IMR-90 (cell line): ENCODE measurements around the gene RPTOR. TPM values are rescaled to one million over a fixed set of nuclear protein-coding genes. Genes with fewer than 3 reads are reported as not detected.

ENCODE experiments used
- ATAC-seq: fragments of 200-7000 bp; cut with Tn5 transposase; 2 replicates; pipeline ENCODE4 v1.9.1; 2020; ENCODE audit warnings: low read depth, mild to moderate bottlenecking, moderate library complexity
- BruUV-seq: library from RNA; stranded (reverse); fragments of 400-500 nt; replicated peaks from 2 replicates; lab custom pipeline; 2021; lab: Mats Ljungman, UMichigan
- CTCF ChIA-PET: fragments of 300-600 bp; formaldehyde crosslinking; extraction: SDS; loops from one replicate; lab custom pipeline; 2021; ENCODE audit warnings: antibody characterized with exemption; lab: Yijun Ruan, JAX
- POLR2A ChIA-PET: fragments of 300-600 bp; sonication (Branson Sonifier 250); formaldehyde crosslinking; loops from one replicate; lab custom pipeline; 2022; ENCODE audit warnings: antibody characterized with exemption; ENCODE audit not compliant: unreplicated experiment; lab: Charles Lee
- DNase-seq: peaks from one replicate; pipeline ENCODE4 v3.0.0; 2013
- H2AFZ ChIP-seq: replicated peaks from 2 replicates; pipeline ENCODE3; 2013; ENCODE audit warnings: low read length, mild to moderate bottlenecking; ENCODE audit not compliant: poor library complexity
- H2AK5ac ChIP-seq: 2 replicates; pipeline ENCODE4 v1.6.1; 2013; ENCODE audit warnings: low read depth, low read length, inconsistent platforms
- H2AK9ac ChIP-seq: replicated peaks from 2 replicates; pipeline ENCODE3; 2013; ENCODE audit warnings: mild to moderate bottlenecking, low read depth, low read length, moderate library complexity; ENCODE audit not compliant: poor library complexity
- H2BK120ac ChIP-seq: 2 replicates; pipeline ENCODE4 v1.6.1; 2013; ENCODE audit warnings: low read depth, low read length, inconsistent platforms
- H2BK15ac ChIP-seq: 3 replicates; pipeline ENCODE4 v1.6.1; 2013; ENCODE audit warnings: low read depth, low read length, inconsistent platforms
- H2BK20ac ChIP-seq: 2 replicates; pipeline ENCODE4 v1.6.1; 2013; ENCODE audit warnings: low read depth, mild to moderate bottlenecking, inconsistent platforms, low read length, moderate library complexity
- H2BK5ac ChIP-seq: 2 replicates; pipeline ENCODE4 v1.6.1; 2013; ENCODE audit warnings: mild to moderate bottlenecking, low read depth, low read length, inconsistent platforms; ENCODE audit not compliant: poor library complexity, severe bottlenecking
- H3K14ac ChIP-seq: replicated peaks from 2 replicates; pipeline ENCODE4 v1.6.1; 2013; ENCODE audit warnings: low read depth, low read length, inconsistent platforms
- H3K18ac ChIP-seq: 2 replicates; pipeline ENCODE4 v1.6.1; 2013; ENCODE audit warnings: low read depth, low read length, control low read depth
- H3K23ac ChIP-seq: 2 replicates; pipeline ENCODE4 v1.6.1; 2013; ENCODE audit warnings: low read depth, low read length, inconsistent platforms
- H3K27ac ChIP-seq: 2 replicates; pipeline ENCODE4 v1.5.1; 2013; ENCODE audit warnings: mild to moderate bottlenecking, control low read depth, low read length; ENCODE audit not compliant: insufficient read depth
- H3K27me3 ChIP-seq: 2 replicates; pipeline ENCODE4 v1.6.1; 2013; ENCODE audit warnings: low read length; ENCODE audit not compliant: control insufficient read depth, insufficient read depth
- H3K36me3 ChIP-seq: 2 replicates; pipeline ENCODE4 v1.6.1; 2013; ENCODE audit warnings: low read length, mixed read lengths; ENCODE audit not compliant: control insufficient read depth, insufficient read depth
- H3K4ac ChIP-seq: 2 replicates; pipeline ENCODE4 v1.6.1; 2013; ENCODE audit warnings: low read depth, low read length, inconsistent platforms
- H3K4me1 ChIP-seq: 2 replicates; pipeline ENCODE4 v1.6.1; 2013; ENCODE audit warnings: low read length, mixed read lengths; ENCODE audit not compliant: control insufficient read depth, insufficient read depth
- H3K4me2 ChIP-seq: 2 replicates; pipeline ENCODE4 v1.6.1; 2013; ENCODE audit warnings: low read depth, mild to moderate bottlenecking, control low read depth, low read length, moderate library complexity
- H3K4me3 ChIP-seq: 2 replicates; pipeline ENCODE4 v1.5.1; 2013; ENCODE audit warnings: low read depth, mild to moderate bottlenecking, control low read depth, low read length, moderate library complexity; ENCODE audit not compliant: insufficient read depth
- H3K56ac ChIP-seq: 2 replicates; pipeline ENCODE4 v1.6.1; 2013; ENCODE audit warnings: low read length, inconsistent platforms; ENCODE audit not compliant: insufficient read depth; ENCODE audit errors: extremely low read depth
- H3K79me1 ChIP-seq, 2 experiments: 2 replicates each; pipeline ENCODE4 v1.6.1; 2013; ENCODE audit warnings: low read length in 2 of 2, inconsistent platforms in 1 of 2, low read depth in 1 of 2
- H3K9ac ChIP-seq: 2 replicates; pipeline ENCODE4 v1.6.1; 2013; ENCODE audit warnings: low read depth, low read length, control low read depth
- H3K9me1 ChIP-seq: 2 replicates; pipeline ENCODE4 v1.6.1; 2013; ENCODE audit warnings: low read length, inconsistent platforms; ENCODE audit not compliant: insufficient read depth
- H3K9me3 ChIP-seq: 2 replicates; pipeline ENCODE4 v1.6.1; 2013; ENCODE audit warnings: low read length; ENCODE audit not compliant: control insufficient read depth, insufficient read depth
- H4K20me1 ChIP-seq: 2 replicates; pipeline ENCODE4 v1.6.1; 2013; ENCODE audit warnings: low read length, inconsistent platforms; ENCODE audit not compliant: insufficient read depth
- H4K5ac ChIP-seq: 2 replicates; pipeline ENCODE4 v1.6.1; 2013; ENCODE audit warnings: mild to moderate bottlenecking, low read depth, low read length, control low read depth
- H4K8ac ChIP-seq, 2 experiments: 2 replicates each; pipeline ENCODE4 v1.6.1; 2013; ENCODE audit warnings: low read depth in 2 of 2, low read length in 2 of 2, control low read depth in 1 of 2, inconsistent platforms in 1 of 2
- H4K91ac ChIP-seq: 2 replicates; pipeline ENCODE4 v1.6.1; 2013; ENCODE audit warnings: low read depth, low read length, inconsistent platforms; ENCODE audit not compliant: insufficient read depth
- BHLHE40 ChIP-seq: fragments of 150-350 bp; IDR thresholded peaks from 2 replicates; pipeline ENCODE4 v1.6.1; 2016; ENCODE audit warnings: mild to moderate bottlenecking, low read depth, low read length
- CEBPB ChIP-seq: IDR thresholded peaks from 2 replicates; pipeline ENCODE4 v1.6.1; 2012; ENCODE audit warnings: low read depth, low read length, improper control_type of control experiment
- CHD1 ChIP-seq: IDR thresholded peaks from 2 replicates; pipeline ENCODE4 v1.6.1; 2012; ENCODE audit warnings: low read depth, low read length, improper control_type of control experiment
- MAZ ChIP-seq: IDR thresholded peaks from 2 replicates; pipeline ENCODE4 v1.6.1; 2012; ENCODE audit warnings: low read depth, mild to moderate bottlenecking, low read length, improper control_type of control experiment, moderate library complexity, borderline replicate concordance
- RAD21 ChIP-seq: IDR thresholded peaks from 2 replicates; pipeline ENCODE4 v1.6.1; 2012; ENCODE audit warnings: low read length, improper control_type of control experiment
- RCOR1 ChIP-seq: IDR thresholded peaks from 2 replicates; pipeline ENCODE4 v1.6.1; 2012; ENCODE audit warnings: mild to moderate bottlenecking, low read length, improper control_type of control experiment; ENCODE audit not compliant: insufficient replicate concordance
- RFX5 ChIP-seq: IDR thresholded peaks from 2 replicates; pipeline ENCODE4 v1.8.0; 2012; ENCODE audit warnings: low read depth, mild to moderate bottlenecking, low read length, moderate library complexity
- SMC3 ChIP-seq: fragments of 150-350 bp; IDR thresholded peaks from 2 replicates; pipeline ENCODE4 v1.6.1; 2016; ENCODE audit warnings: low read depth, mild to moderate bottlenecking, antibody characterized with exemption, low read length, moderate library complexity
- WGBS, 2 experiments: methylation state at CpG; one replicate each; pipeline versions ENCODE4 v1.1.5 to v1.1.7; 2013; ENCODE audit warnings: missing lambda C conversion rate in 2 of 2; ENCODE audit not compliant: insufficient read length in 1 of 2; ENCODE audit errors: extremely low coverage in 2 of 2; 5-methylcytosine and 5-hydroxymethylcytosine counted together
- dilution Hi-C: fragments of 300-500 bp; cut with HindIII; formaldehyde crosslinking; loops from one replicate; pipeline ENCODE4 v1.14.3; 2018; ENCODE audit warnings: low sequenced_read_pairs; ENCODE audit not compliant: unreplicated experiment
- in situ Hi-C: fragments of 300-500 bp; cut with MboI; formaldehyde crosslinking; loops from 3 replicates; pipeline ENCODE4 v1.14.3; 2019; ENCODE audit warnings: low sequenced_read_pairs, inconsistent platforms, mixed read lengths
- intact Hi-C: fragments of 100-400 bp; cut with micrococcal nuclease; formaldehyde crosslinking; loops from 2 replicates; pipeline ENCODE4 v1.10.0; 2022
- polyA plus RNA-seq, 3 experiments: library from polyadenylated mRNA; depleted of rRNA; stranded (reverse); fragments of >200 nt; gene quantifications; 2 replicates each; pipeline ENCODE4 v1.2.3, GENCODE V29; 2012; ENCODE audit warnings: low replicate concordance in 1 of 3
- total RNA-seq: library from RNA; depleted of rRNA; stranded (reverse); fragments of >200 nt; gene quantifications from 2 replicates; pipeline ENCODE4 v1.2.3, GENCODE V29; 2012
- TF ChIP-seq, protein P1 (sequence below): conservative IDR thresholded peaks from 2 replicates; pipeline ENCODE4 v1.5.1; 2012; ENCODE audit warnings: mild to moderate bottlenecking, low read depth, low read length, improper control_type of control experiment
- TF ChIP-seq, protein P2 (sequence below): fragments of 150-350 bp; IDR thresholded peaks from 2 replicates; pipeline ENCODE4 v1.6.1; 2016; ENCODE audit warnings: low read depth, mild to moderate bottlenecking, low read length, moderate library complexity, borderline replicate concordance

The RPTOR gene
- total and polyA plus RNA-seq, 2 of the 4 experiments (the other 2 are of a cell fraction): 10.8 to 14.7 TPM

GRCh38 chr17:80526116-80526910 is 18.3 kb upstream of the RPTOR start:
- H3K18ac ChIP-seq: no peak overlapping the region; the same call in 1 of the 2 replicates
- H4K5ac ChIP-seq: no peak overlapping the region
- in situ Hi-C loops (no loop called here), intact Hi-C loops (no loop called here), dilution Hi-C loops (no loop called here)
- H3K9me1 ChIP-seq: peaks cover 17% of the 10 kb centered on the region
- no peak overlapping the region for H3K56ac ChIP-seq
- DNase-seq (no peak), ATAC-seq (no peak)
- H2AFZ ChIP-seq: peak overlapping the region; percentile 84
- peak overlapping the region; percentile 69 for H3K23ac ChIP-seq
- H3K4me2 ChIP-seq: no peak overlapping the region
- no peak overlapping the region for H2BK15ac ChIP-seq
- no peak overlapping the region for H3K27ac ChIP-seq
- no peak overlapping the region for H2BK5ac ChIP-seq
- TF ChIP-seq CHD1 (no peak), MAZ (no peak), BHLHE40 (no peak), RFX5 (no peak), RAD21 (no peak), CEBPB (no peak), RCOR1 (no peak), SMC3 (no peak)
- TF ChIP-seq, protein P1, sequence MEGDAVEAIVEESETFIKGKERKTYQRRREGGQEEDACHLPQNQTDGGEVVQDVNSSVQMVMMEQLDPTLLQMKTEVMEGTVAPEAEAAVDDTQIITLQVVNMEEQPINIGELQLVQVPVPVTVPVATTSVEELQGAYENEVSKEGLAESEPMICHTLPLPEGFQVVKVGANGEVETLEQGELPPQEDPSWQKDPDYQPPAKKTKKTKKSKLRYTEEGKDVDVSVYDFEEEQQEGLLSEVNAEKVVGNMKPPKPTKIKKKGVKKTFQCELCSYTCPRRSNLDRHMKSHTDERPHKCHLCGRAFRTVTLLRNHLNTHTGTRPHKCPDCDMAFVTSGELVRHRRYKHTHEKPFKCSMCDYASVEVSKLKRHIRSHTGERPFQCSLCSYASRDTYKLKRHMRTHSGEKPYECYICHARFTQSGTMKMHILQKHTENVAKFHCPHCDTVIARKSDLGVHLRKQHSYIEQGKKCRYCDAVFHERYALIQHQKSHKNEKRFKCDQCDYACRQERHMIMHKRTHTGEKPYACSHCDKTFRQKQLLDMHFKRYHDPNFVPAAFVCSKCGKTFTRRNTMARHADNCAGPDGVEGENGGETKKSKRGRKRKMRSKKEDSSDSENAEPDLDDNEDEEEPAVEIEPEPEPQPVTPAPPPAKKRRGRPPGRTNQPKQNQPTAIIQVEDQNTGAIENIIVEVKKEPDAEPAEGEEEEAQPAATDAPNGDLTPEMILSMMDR: no peak
- TF ChIP-seq, protein P2, sequence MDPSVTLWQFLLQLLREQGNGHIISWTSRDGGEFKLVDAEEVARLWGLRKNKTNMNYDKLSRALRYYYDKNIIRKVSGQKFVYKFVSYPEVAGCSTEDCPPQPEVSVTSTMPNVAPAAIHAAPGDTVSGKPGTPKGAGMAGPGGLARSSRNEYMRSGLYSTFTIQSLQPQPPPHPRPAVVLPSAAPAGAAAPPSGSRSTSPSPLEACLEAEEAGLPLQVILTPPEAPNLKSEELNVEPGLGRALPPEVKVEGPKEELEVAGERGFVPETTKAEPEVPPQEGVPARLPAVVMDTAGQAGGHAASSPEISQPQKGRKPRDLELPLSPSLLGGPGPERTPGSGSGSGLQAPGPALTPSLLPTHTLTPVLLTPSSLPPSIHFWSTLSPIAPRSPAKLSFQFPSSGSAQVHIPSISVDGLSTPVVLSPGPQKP: no peak
- peak overlapping the region; percentile 88 for H2BK20ac ChIP-seq
- peaks cover 9% of the 10 kb centered on the region for H3K4me1 ChIP-seq
- H3K27me3 ChIP-seq: peaks cover 3% of the 10 kb centered on the region; the same call in 1 of the 2 replicates
- ChIA-PET CTCF (no interaction called here), POLR2A (no interaction called here)
- no peaks in the 10 kb centered on the region for H4K20me1 ChIP-seq
- no peak overlapping the region for H3K9ac ChIP-seq
- no peaks in the 10 kb centered on the region for H3K36me3 ChIP-seq
- peak overlapping the region; percentile 40; the same call in 1 of the 2 replicates for H4K91ac ChIP-seq
- H2BK120ac ChIP-seq: peak overlapping the region; percentile 90
- no peaks in the 10 kb centered on the region for H3K79me1 ChIP-seq
- no TSS peak for BruUV-seq
- WGBS, 2 experiments: 60% methylated on average over 11 of the region's 28 CpGs; no CpG with 5 or more reads in 1 of the 2 experiments
- H3K4me3 ChIP-seq: no peak overlapping the region
- peak overlapping the region; percentile 92 for H2AK9ac ChIP-seq
- H3K9me3 ChIP-seq: no peaks in the 10 kb centered on the region; the same call in 1 of the 2 replicates
- H3K4ac ChIP-seq: peak overlapping the region; percentile 90
- H3K14ac ChIP-seq: peak overlapping the region; percentile 93; the same call in 1 of the 2 replicates
- H2AK5ac ChIP-seq: peak overlapping the region; percentile 77; the same call in 1 of the 2 replicates
- peak overlapping the region in 1 of 2 experiments; percentile 93; a peak in 1 of 4 replicates for H4K8ac ChIP-seq
